Karpas-422 (cell line): ENCODE measurements around the gene CGNL1. TPM values are rescaled to one million over a fixed set of nuclear protein-coding genes. Genes with fewer than 3 reads are reported as not detected.

Experiments used
- DNase-seq: peaks from one replicate; pipeline ENCODE4 v3.0.0-alpha.2; 2015
- H2AFZ ChIP-seq: fragments of 200-600 bp; sonication (generic); 2 replicates; pipeline ENCODE4 v1.6.1; 2014; ENCODE audit warnings: antibody characterized with exemption, low read length, mixed read lengths
- H3K27ac ChIP-seq: fragments of 200-600 bp; sonication (generic); 2 replicates; pipeline ENCODE4 v1.5.1; 2014; ENCODE audit warnings: mild to moderate bottlenecking, low read length, moderate library complexity
- H3K27me3 ChIP-seq: fragments of 200-600 bp; sonication (generic); 2 replicates; pipeline ENCODE4 v1.6.1; 2014; ENCODE audit warnings: low read length, mixed read lengths
- H3K36me3 ChIP-seq: fragments of 200-600 bp; sonication (generic); 2 replicates; pipeline ENCODE4 v1.6.1; 2014; ENCODE audit warnings: low read length, mixed read lengths; ENCODE audit not compliant: insufficient read depth
- H3K4me1 ChIP-seq: fragments of 200-600 bp; sonication (generic); 2 replicates; pipeline ENCODE4 v1.6.1; 2014; ENCODE audit warnings: mild to moderate bottlenecking, low read length, mixed read lengths
- H3K4me2 ChIP-seq: fragments of 200-600 bp; sonication (generic); 2 replicates; pipeline ENCODE4 v1.6.1; 2014; ENCODE audit warnings: low read length, low read depth, mild to moderate bottlenecking; ENCODE audit not compliant: poor library complexity, severe bottlenecking
- H3K4me3 ChIP-seq: fragments of 200-600 bp; sonication (generic); 2 replicates; pipeline ENCODE4 v1.5.1; 2014; ENCODE audit warnings: mild to moderate bottlenecking, antibody characterized with exemption, low read length, mixed read lengths
- H3K79me2 ChIP-seq: fragments of 200-600 bp; sonication (generic); 2 replicates; pipeline ENCODE4 v1.6.1; 2014; ENCODE audit warnings: mild to moderate bottlenecking, low read length, mixed read lengths
- H3K9ac ChIP-seq: fragments of 200-600 bp; sonication (generic); 2 replicates; pipeline ENCODE4 v1.6.0; 2014; ENCODE audit warnings: low read length
- H3K9me2 ChIP-seq: fragments of 200-600 bp; sonication (generic), shearing (Covaris generic); replicated peaks from 2 replicates; pipeline ENCODE4 v1.6.0; 2014; ENCODE audit warnings: mild to moderate bottlenecking, low read length, moderate library complexity; ENCODE audit not compliant: insufficient read depth
- H3K9me3 ChIP-seq: fragments of 300-700, 200-600 bp; sonication (generic); 2 replicates; pipeline ENCODE4 v1.6.1; 2014; ENCODE audit warnings: low read length, mixed read lengths
- H4K20me1 ChIP-seq: fragments of 200-600 bp; sonication (generic); 2 replicates; pipeline ENCODE4 v1.6.1; 2014; ENCODE audit warnings: mild to moderate bottlenecking, antibody characterized with exemption, low read length, low read depth; ENCODE audit not compliant: insufficient read depth
- total RNA-seq: library from RNA; depleted of rRNA; stranded (reverse); fragments of >200 nt; shearing (Covaris generic); gene quantifications from 2 replicates; pipeline ENCODE4 v1.2.3, GENCODE V29; 2014; ENCODE audit warnings: low replicate concordance

CGNL1 gene
- total RNA-seq, 1 experiment from 2014 or later = not detected

GRCh38 chr15:57343048-57343447 lies 33.3 kb upstream of the CGNL1 start:
- H2AFZ ChIP-seq = no peak overlapping the region
- no peak overlapping the region for H3K4me2 ChIP-seq
- no peaks in the 10 kb centered on the region for H3K9me3 ChIP-seq
- H3K27ac ChIP-seq = no peak overlapping the region
- no peaks in the 10 kb centered on the region for H3K79me2 ChIP-seq
- H3K9me2 ChIP-seq = no peaks in the 10 kb centered on the region
- DNase-seq = no peak
- no peaks in the 10 kb centered on the region for H3K4me1 ChIP-seq
- H3K27me3 ChIP-seq = no peaks in the 10 kb centered on the region
- no peak overlapping the region for H3K4me3 ChIP-seq
- no peak overlapping the region for H3K9ac ChIP-seq
- no peaks in the 10 kb centered on the region for H4K20me1 ChIP-seq
- no peaks in the 10 kb centered on the region for H3K36me3 ChIP-seq

- Histone ChIP-seq H4K20me1 (no peaks in the 10 kb centered on the region), H3K79me2 (no peaks in the 10 kb centered on the region), H3K27ac (no peak overlapping the region), H3K36me3 (no peaks in the 10 kb centered on the region), H3K9ac (no peak overlapping the region), H3K27me3 (no peaks in the 10 kb centered on the region), H2AFZ (no peak overlapping the region), H3K4me2 (no peak overlapping the region), H3K9me3 (no peaks in the 10 kb centered on the region), H3K4me3 (no peak overlapping the region), H3K4me1 (no peaks in the 10 kb centered on the region), H3K9me2 (no peaks in the 10 kb centered on the region)
- no peak for DNase-seq
These were observed 32.8 kb upstream of the CGNL1 start for GRCh38 chr15:57343498-57343897.

- Histone ChIP-seq H4K20me1 (no peaks in the 10 kb centered on the region), H3K36me3 (no peaks in the 10 kb centered on the region), H3K9me3 (no peaks in the 10 kb centered on the region), H3K27me3 (no peaks in the 10 kb centered on the region), H3K9me2 (no peaks in the 10 kb centered on the region), H3K4me3 (no peak overlapping the region), H3K4me1 (no peaks in the 10 kb centered on the region), H3K27ac (no peak overlapping the region), H3K79me2 (no peaks in the 10 kb centered on the region), H3K4me2 (no peak overlapping the region), H3K9ac (no peak overlapping the region), H2AFZ (no peak overlapping the region)
- DNase-seq = no peak
These were observed 32.0 kb upstream of the CGNL1 start for GRCh38 chr15:57344282-57344681.

- no peaks in the 10 kb centered on the region for H3K9me3 ChIP-seq
- no peak overlapping the region for H2AFZ ChIP-seq
- H3K36me3 ChIP-seq = no peaks in the 10 kb centered on the region
- no peak overlapping the region for H3K4me3 ChIP-seq
- DNase-seq = no peak
- H3K4me2 ChIP-seq = no peak overlapping the region
- H3K79me2 ChIP-seq = no peaks in the 10 kb centered on the region
- no peaks in the 10 kb centered on the region for H4K20me1 ChIP-seq
- no peaks in the 10 kb centered on the region for H3K27me3 ChIP-seq
- no peaks in the 10 kb centered on the region for H3K4me1 ChIP-seq
- H3K9me2 ChIP-seq = no peaks in the 10 kb centered on the region
- H3K9ac ChIP-seq = no peak overlapping the region
- no peak overlapping the region for H3K27ac ChIP-seq
These were observed 30.7 kb upstream of the CGNL1 start for GRCh38 chr15:57345584-57345983.

DNA sequence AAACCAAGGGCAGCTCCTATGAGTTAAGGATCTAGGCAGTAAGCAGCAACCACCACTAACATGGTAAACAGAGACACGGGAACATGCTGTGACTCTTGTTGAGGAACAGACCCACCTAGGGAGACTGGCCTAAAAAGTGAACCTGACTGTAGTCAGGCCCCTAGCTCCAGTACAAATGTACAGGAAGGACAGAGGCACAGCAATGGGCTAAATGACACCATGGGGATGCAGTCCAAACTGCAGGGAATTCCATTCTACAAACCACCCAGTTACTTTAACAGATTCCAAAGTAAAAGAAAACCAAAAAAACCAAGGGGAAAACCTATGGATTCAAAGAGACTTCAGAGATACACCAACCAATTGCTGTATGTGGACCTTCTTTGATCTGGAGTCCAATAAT lies 28.2 kb upstream of the CGNL1 start:
- Histone ChIP-seq H3K27me3 (no peaks in the 10 kb centered on the region), H3K27ac (no peak overlapping the region), H3K9me3 (no peaks in the 10 kb centered on the region), H3K36me3 (no peaks in the 10 kb centered on the region), H3K79me2 (no peaks in the 10 kb centered on the region), H2AFZ (no peak overlapping the region), H3K9ac (no peak overlapping the region), H3K4me1 (no peaks in the 10 kb centered on the region), H3K4me3 (no peak overlapping the region), H3K9me2 (no peaks in the 10 kb centered on the region), H4K20me1 (no peaks in the 10 kb centered on the region), H3K4me2 (no peak overlapping the region)
- no peak for DNase-seq

- no peak overlapping the region for H2AFZ ChIP-seq
These were observed 23.6 kb upstream of the CGNL1 start for GRCh38 chr15:57352535-57353316.

GRCh38 chr15:57353317-57353804 lies 22.9 kb upstream of the CGNL1 start:
- H3K27me3 ChIP-seq = no peaks in the 10 kb centered on the region
- DNase-seq = no peak
- no peaks in the 10 kb centered on the region for H3K36me3 ChIP-seq
- H3K4me2 ChIP-seq = no peak overlapping the region
- H3K4me3 ChIP-seq = no peak overlapping the region
- no peak overlapping the region for H3K9ac ChIP-seq
- H3K4me1 ChIP-seq = peaks cover 7% of the 10 kb centered on the region
- no peak overlapping the region for H2AFZ ChIP-seq
- H3K9me3 ChIP-seq = no peaks in the 10 kb centered on the region
- H3K27ac ChIP-seq = no peak overlapping the region
- no peaks in the 10 kb centered on the region for H3K9me2 ChIP-seq
- H3K79me2 ChIP-seq = no peaks in the 10 kb centered on the region
- H4K20me1 ChIP-seq = no peaks in the 10 kb centered on the region

More at GRCh38 chr15:57352535-57353316, 23.6 kb upstream of the CGNL1 start:
- Histone ChIP-seq H3K4me3 (no peak overlapping the region), H3K9me3 (no peaks in the 10 kb centered on the region), H4K20me1 (no peaks in the 10 kb centered on the region), H3K79me2 (no peaks in the 10 kb centered on the region), H3K27me3 (no peaks in the 10 kb centered on the region), H3K36me3 (no peaks in the 10 kb centered on the region), H3K9me2 (no peaks in the 10 kb centered on the region), H3K9ac (no peak overlapping the region), H3K4me1 (peaks cover 7% of the 10 kb centered on the region), H3K4me2 (no peak overlapping the region), H3K27ac (no peak overlapping the region)
- no peak for DNase-seq

- peaks cover 7% of the 10 kb centered on the region for H3K4me1 ChIP-seq
- H3K36me3 ChIP-seq = no peaks in the 10 kb centered on the region
- H3K4me2 ChIP-seq = no peak overlapping the region
These were observed 21.7 kb upstream of the CGNL1 start for GRCh38 chr15:57354436-57355123.

More at GRCh38 chr15:57354436-57355123, 21.7 kb upstream of the CGNL1 start:
- no peak overlapping the region for H3K4me3 ChIP-seq
- no peaks in the 10 kb centered on the region for H3K27me3 ChIP-seq
- H3K79me2 ChIP-seq = no peaks in the 10 kb centered on the region
- H3K9me3 ChIP-seq = no peaks in the 10 kb centered on the region
- H3K9ac ChIP-seq = no peak overlapping the region
- DNase-seq = no peak
- H3K9me2 ChIP-seq = no peaks in the 10 kb centered on the region
- no peak overlapping the region for H2AFZ ChIP-seq
- no peak overlapping the region for H3K27ac ChIP-seq
- no peaks in the 10 kb centered on the region for H4K20me1 ChIP-seq
